Skeletal muscle cell (primary cell): ENCODE results near the gene KRT77.

ENCODE experiments used
- DNase-seq: peaks from one replicate; pipeline ENCODE4 v3.0.0-alpha.2; 2010; ENCODE audit warnings: low read depth
- H3K4me3 ChIP-seq: 2 replicates; pipeline ENCODE4 v1.5.1; 2011; ENCODE audit warnings: low read depth, mild to moderate bottlenecking, control low read depth, low read length, moderate library complexity

The KRT77 gene

GRCh38 chr12:52643233-52644077 lies 59.9 kb downstream of the KRT77 start:
- DNase-seq, result no peak
- no peak overlapping the region for H3K4me3 ChIP-seq

DNA sequence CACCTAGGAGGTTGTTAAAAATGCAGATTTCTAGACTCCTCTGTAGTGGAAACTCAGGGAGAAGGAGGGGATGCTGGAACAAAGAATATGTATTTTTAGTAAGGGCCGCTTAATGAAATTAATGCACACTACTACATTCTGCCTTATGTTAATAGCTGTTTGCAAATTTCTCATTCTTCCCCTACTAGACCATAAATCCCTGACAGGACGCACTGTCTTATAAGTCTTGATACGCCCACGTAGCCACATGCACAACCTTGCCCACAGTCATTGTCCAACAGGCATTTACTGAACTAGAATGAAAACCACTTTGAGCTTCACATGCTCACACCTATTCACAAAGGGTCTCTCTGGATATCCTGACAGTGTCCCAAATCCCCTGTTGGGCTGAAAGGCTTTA lies 61.9 kb downstream of the KRT77 start:
- H3K4me3 ChIP-seq, result no peak overlapping the region
- no peak for DNase-seq
